Mesendoderm (in vitro differentiated cells): ENCODE measurements around the gene MAD1L1.
"Not testable (repeated sequence)": the region's sequence is repeated elsewhere in the genome, so short reads cannot be mapped to it uniquely, and the experiment has no call there.

ENCODE experiments used
- DNase-seq: peaks from one replicate; pipeline ENCODE4 v3.0.0; 2013
- H2AK5ac ChIP-seq: 2 replicates; pipeline ENCODE4 v1.6.1; 2013; ENCODE audit warnings: low read length, inconsistent platforms
- H2BK120ac ChIP-seq: 2 replicates; pipeline ENCODE4 v1.6.1; 2013; ENCODE audit warnings: low read depth, mild to moderate bottlenecking, low read length, moderate library complexity, mixed read lengths
- H2BK15ac ChIP-seq: replicated peaks from 2 replicates; pipeline ENCODE4 v1.6.1; 2013; ENCODE audit warnings: low read depth, mild to moderate bottlenecking, moderate library complexity
- H2BK5ac ChIP-seq: 2 replicates; pipeline ENCODE4 v1.6.1; 2013; ENCODE audit warnings: low read length, inconsistent platforms
- H3K18ac ChIP-seq: 2 replicates; pipeline ENCODE4 v1.6.1; 2013; ENCODE audit warnings: mild to moderate bottlenecking, low read length, mixed read lengths
- H3K23ac ChIP-seq: one replicate; pipeline ENCODE4 v1.6.1; 2013; ENCODE audit warnings: low read length
- H3K27ac ChIP-seq: 2 replicates; pipeline ENCODE4 v1.5.1; 2013; ENCODE audit warnings: low read depth, mild to moderate bottlenecking, inconsistent platforms, low read length, moderate library complexity
- H3K27me3 ChIP-seq: 2 replicates; pipeline ENCODE4 v1.6.1; 2013; ENCODE audit warnings: low read length, control low read depth, mild to moderate bottlenecking, inconsistent platforms; ENCODE audit not compliant: insufficient read depth, poor library complexity
- H3K36me3 ChIP-seq: 2 replicates; pipeline ENCODE4 v1.6.1; 2013; ENCODE audit warnings: low read length, inconsistent platforms; ENCODE audit not compliant: control insufficient read depth, insufficient read depth
- H3K4ac ChIP-seq: one replicate; pipeline ENCODE4 v1.6.1; 2013; ENCODE audit warnings: low read depth, mild to moderate bottlenecking, low read length, moderate library complexity
- H3K4me1 ChIP-seq: 2 replicates; pipeline ENCODE4 v1.6.1; 2013; ENCODE audit warnings: low read depth, low read length, inconsistent platforms; ENCODE audit not compliant: control insufficient read depth
- H3K4me2 ChIP-seq: 2 replicates; pipeline ENCODE4 v1.6.1; 2013; ENCODE audit warnings: low read length
- H3K4me3 ChIP-seq: 2 replicates; pipeline ENCODE4 v1.5.1; 2013; ENCODE audit warnings: mild to moderate bottlenecking, low read length
- H3K56ac ChIP-seq: one replicate; pipeline ENCODE4 v1.6.1; 2013; ENCODE audit warnings: low read length
- H3K79me1 ChIP-seq: 2 replicates; pipeline ENCODE4 v1.6.1; 2013; ENCODE audit warnings: low read length, inconsistent platforms
- H3K79me2 ChIP-seq: 2 replicates; pipeline ENCODE4 v1.6.1; 2013; ENCODE audit warnings: mild to moderate bottlenecking, low read length; ENCODE audit not compliant: control insufficient read depth, insufficient read depth
- H3K9ac ChIP-seq: 2 replicates; pipeline ENCODE4 v1.6.1; 2013; ENCODE audit warnings: low read length, inconsistent platforms
- H4K5ac ChIP-seq: one replicate; pipeline ENCODE4 v1.6.1; 2013; ENCODE audit warnings: low read length
- H4K8ac ChIP-seq: one replicate; pipeline ENCODE4 v1.6.1; 2013; ENCODE audit warnings: low read depth, mild to moderate bottlenecking, control low read depth, low read length, moderate library complexity
- WGBS: extraction: QIAGEN DNeasy Blood & Tissue Kit; methylation state at CpG from one replicate; pipeline ENCODE4 v1.1.7; 2013; ENCODE audit warnings: low lambda C conversion rate, missing lambda C conversion rate; ENCODE audit not compliant: insufficient coverage; ENCODE audit errors: extremely low coverage; 5-methylcytosine and 5-hydroxymethylcytosine counted together

The MAD1L1 gene

GRCh38 chr7:2038931-2039728, 193.6 kb downstream of the MAD1L1 start:
- DNase-seq: no peak
- Histone ChIP-seq H3K4ac (no peak overlapping the region), H2AK5ac (no peak overlapping the region), H3K4me2 (no peak overlapping the region), H3K56ac (no peak overlapping the region), H3K23ac (no peak overlapping the region), H3K9ac (no peak overlapping the region), H2BK15ac (no peak overlapping the region), H3K79me2 (no peaks in the 10 kb centered on the region), H3K27me3 (no peaks in the 10 kb centered on the region), H3K36me3 (no peaks in the 10 kb centered on the region), H3K79me1 (peaks cover 3% of the 10 kb centered on the region), H3K18ac (no peak overlapping the region), H3K4me1 (peaks cover 9% of the 10 kb centered on the region), H2BK5ac (no peak overlapping the region), H3K4me3 (no peak overlapping the region), H2BK120ac (no peak overlapping the region), H4K5ac (no peak overlapping the region), H4K8ac (no peak overlapping the region), H3K27ac (no peak overlapping the region)
- no CpG with 5 or more reads among the region's 23 CpGs for WGBS

- H3K36me3 ChIP-seq: no peaks in the 10 kb centered on the region
- no peak overlapping the region for H3K4ac ChIP-seq
- no peaks in the 10 kb centered on the region for H3K27me3 ChIP-seq
- H3K4me1 ChIP-seq: peaks cover 9% of the 10 kb centered on the region
- H2BK15ac ChIP-seq: no peak overlapping the region
- H4K8ac ChIP-seq: no peak overlapping the region
- H3K23ac ChIP-seq: no peak overlapping the region
- no peaks in the 10 kb centered on the region for H3K79me2 ChIP-seq
- H3K27ac ChIP-seq: no peak overlapping the region
- WGBS: no CpG with 5 or more reads among the region's 13 CpGs
- no peak overlapping the region for H4K5ac ChIP-seq
- H3K9ac ChIP-seq: no peak overlapping the region
- H3K18ac ChIP-seq: no peak overlapping the region
- H2AK5ac ChIP-seq: no peak overlapping the region
- H3K79me1 ChIP-seq: peaks cover 3% of the 10 kb centered on the region
- H2BK120ac ChIP-seq: no peak overlapping the region
- peak; percentile 13 for DNase-seq
- no peak overlapping the region for H3K4me2 ChIP-seq
- no peak overlapping the region for H2BK5ac ChIP-seq
- H3K4me3 ChIP-seq: no peak overlapping the region
- no peak overlapping the region for H3K56ac ChIP-seq
Observed at GRCh38 chr7:2037808-2038522, 194.8 kb downstream of the MAD1L1 start.

GRCh38 chr7:2037301-2037807, 195.4 kb downstream of the MAD1L1 start:
- Histone ChIP-seq H2AK5ac (no peak overlapping the region), H3K18ac (no peak overlapping the region), H3K56ac (no peak overlapping the region), H3K23ac (no peak overlapping the region), H4K5ac (no peak overlapping the region), H3K36me3 (no peaks in the 10 kb centered on the region), H2BK5ac (no peak overlapping the region), H3K4me3 (no peak overlapping the region), H3K27me3 (no peaks in the 10 kb centered on the region), H2BK120ac (no peak overlapping the region), H3K79me2 (no peaks in the 10 kb centered on the region), H3K27ac (no peak overlapping the region), H3K79me1 (peaks cover 3% of the 10 kb centered on the region), H3K4me2 (no peak overlapping the region), H3K4me1 (peaks cover 11% of the 10 kb centered on the region), H2BK15ac (no peak overlapping the region), H3K9ac (no peak overlapping the region), H3K4ac (no peak overlapping the region), H4K8ac (no peak overlapping the region)
- no CpG with 5 or more reads among the region's 17 CpGs for WGBS
- no peak for DNase-seq

- Histone ChIP-seq H3K4me2 (no peak overlapping the region), H2BK5ac (no peak overlapping the region), H2AK5ac (no peak overlapping the region), H3K9ac (no peak overlapping the region), H3K27ac (no peak overlapping the region), H4K8ac (no peak overlapping the region), H3K27me3 (no peaks in the 10 kb centered on the region), H3K4ac (no peak overlapping the region), H3K56ac (no peak overlapping the region), H2BK120ac (no peak overlapping the region), H3K4me3 (no peak overlapping the region), H3K36me3 (no peaks in the 10 kb centered on the region), H3K79me1 (no peaks in the 10 kb centered on the region), H2BK15ac (no peak overlapping the region), H3K23ac (no peak overlapping the region), H3K79me2 (no peaks in the 10 kb centered on the region), H3K18ac (no peak overlapping the region), H3K4me1 (peaks cover 11% of the 10 kb centered on the region), H4K5ac (no peak overlapping the region)
- DNase-seq: no peak
- WGBS: no CpG with 5 or more reads among the region's 20 CpGs
Observed at GRCh38 chr7:2036786-2037185, 196.0 kb downstream of the MAD1L1 start.

GRCh38 chr7:2036201-2036600, 196.5 kb downstream of the MAD1L1 start:
- H3K27me3 ChIP-seq, H3K79me1 ChIP-seq, H3K4me2 ChIP-seq, H3K9ac ChIP-seq, H3K36me3 ChIP-seq, H4K5ac ChIP-seq, H3K27ac ChIP-seq, H3K18ac ChIP-seq, H3K56ac ChIP-seq, H3K23ac ChIP-seq, DNase-seq, H2BK120ac ChIP-seq, H3K4ac ChIP-seq, H2BK5ac ChIP-seq, H3K4me1 ChIP-seq, H2BK15ac ChIP-seq, H4K8ac ChIP-seq, H2AK5ac ChIP-seq, H3K4me3 ChIP-seq, H3K79me2 ChIP-seq: not testable (repeated sequence)
- whole genome bisulfite sequencing: no CpG with 5 or more reads among the region's 16 CpGs
